IPS-18a (cell line): ENCODE data around the gene FSIP2.

Experiments
- H3K27ac ChIP-seq: one replicate; pipeline ENCODE4 v1.5.1; 2013; ENCODE audit warnings: low read length
- H3K27me3 ChIP-seq: one replicate; pipeline ENCODE4 v1.6.1; 2013; ENCODE audit warnings: mild to moderate bottlenecking, low read length; ENCODE audit not compliant: control insufficient read depth, insufficient read depth
- H3K36me3 ChIP-seq: one replicate; pipeline ENCODE4 v1.6.1; 2013; ENCODE audit warnings: low read depth, low read length; ENCODE audit not compliant: control insufficient read depth
- H3K4me1 ChIP-seq: one replicate; pipeline ENCODE4 v1.6.1; 2013; ENCODE audit warnings: low read depth, low read length; ENCODE audit not compliant: control insufficient read depth
- H3K4me3 ChIP-seq: one replicate; pipeline ENCODE4 v1.5.1; 2013; ENCODE audit warnings: low read length
- H3K9ac ChIP-seq: one replicate; pipeline ENCODE4 v1.6.1; 2013; ENCODE audit warnings: mild to moderate bottlenecking, low read length, moderate library complexity
- H3K9me3 ChIP-seq: one replicate; pipeline ENCODE4 v1.6.1; 2013; ENCODE audit warnings: low read depth, low read length; ENCODE audit not compliant: control insufficient read depth

FSIP2 gene

DNA sequence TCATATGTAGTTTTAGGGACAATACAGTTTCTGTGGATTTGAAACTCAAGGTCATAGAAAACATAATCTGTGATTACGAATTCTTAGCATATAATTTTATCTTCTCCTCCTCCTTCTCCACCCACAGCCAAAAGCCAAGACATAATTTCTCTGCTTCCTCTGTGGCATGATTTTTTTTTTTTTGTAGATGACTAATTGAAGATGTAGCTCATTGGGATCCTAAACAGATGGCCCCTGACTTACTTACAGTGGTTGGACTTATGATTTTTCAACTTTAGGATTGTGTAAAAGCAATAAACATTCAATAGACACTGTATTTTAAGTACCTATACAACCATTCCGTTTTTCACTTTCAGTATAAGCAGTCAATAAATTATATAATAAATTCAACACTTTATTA lies 42.3 kb downstream of the FSIP2 start:
- H3K27me3 ChIP-seq: no peaks in the 10 kb centered on the region
- H3K4me3 ChIP-seq: no peak overlapping the region
- no peaks in the 10 kb centered on the region for H3K36me3 ChIP-seq
- H3K4me1 ChIP-seq: no peaks in the 10 kb centered on the region
- no peaks in the 10 kb centered on the region for H3K9me3 ChIP-seq
- no peak overlapping the region for H3K9ac ChIP-seq
- no peak overlapping the region for H3K27ac ChIP-seq

DNA sequence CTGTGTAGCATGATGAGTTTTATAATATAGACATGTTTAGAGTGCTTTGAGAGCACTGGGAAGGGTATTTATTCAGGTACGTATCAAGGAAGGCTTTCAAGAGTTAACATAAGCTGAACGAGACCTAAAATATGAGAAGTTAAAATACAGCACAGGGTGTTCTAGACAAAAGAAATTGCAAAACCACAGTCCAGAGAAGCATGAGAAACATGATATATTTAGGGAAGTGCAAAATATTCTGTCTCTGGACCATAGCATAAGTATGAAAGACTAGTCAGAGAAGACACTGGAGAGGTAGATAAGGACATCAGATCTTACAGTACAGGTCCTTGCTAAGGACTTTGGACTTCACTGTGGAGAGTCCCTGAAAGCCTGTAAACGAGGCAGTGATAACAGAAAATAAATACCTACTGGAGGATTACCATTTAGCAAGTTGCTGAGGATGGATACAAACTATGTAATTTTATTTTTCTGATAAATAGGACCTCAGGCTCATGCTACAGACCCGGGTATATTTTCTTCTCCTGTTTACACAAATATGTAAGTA lies 43.7 kb downstream of the FSIP2 start:
- H3K9ac ChIP-seq: no peak overlapping the region
- H3K27ac ChIP-seq: no peak overlapping the region
- no peaks in the 10 kb centered on the region for H3K4me1 ChIP-seq
- no peaks in the 10 kb centered on the region for H3K9me3 ChIP-seq
- no peaks in the 10 kb centered on the region for H3K36me3 ChIP-seq
- H3K27me3 ChIP-seq: no peaks in the 10 kb centered on the region
- no peak overlapping the region for H3K4me3 ChIP-seq

DNA sequence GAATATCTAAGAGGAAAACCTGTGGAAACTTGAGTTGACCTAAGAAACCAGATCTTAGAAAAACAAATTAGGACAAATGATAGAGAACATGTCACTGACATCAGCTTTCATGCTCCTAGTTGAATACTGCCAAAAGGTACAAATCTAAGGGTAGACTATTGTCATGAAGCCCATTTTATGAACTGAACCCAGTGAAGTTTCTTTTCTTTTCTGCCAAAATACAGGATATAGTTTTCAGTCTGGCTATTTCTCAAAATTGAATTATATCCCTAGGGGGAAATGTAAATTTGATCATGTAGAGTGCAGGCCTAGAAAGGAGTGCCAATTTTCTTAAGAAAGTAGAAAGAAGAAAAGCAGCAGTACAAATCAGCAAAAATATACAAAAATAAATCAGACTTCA lies 46.6 kb downstream of the FSIP2 start:
- Histone ChIP-seq H3K36me3 (no peaks in the 10 kb centered on the region), H3K9me3 (no peaks in the 10 kb centered on the region), H3K9ac (no peak overlapping the region), H3K4me3 (no peak overlapping the region), H3K4me1 (no peaks in the 10 kb centered on the region), H3K27me3 (no peaks in the 10 kb centered on the region), H3K27ac (no peak overlapping the region)

DNA sequence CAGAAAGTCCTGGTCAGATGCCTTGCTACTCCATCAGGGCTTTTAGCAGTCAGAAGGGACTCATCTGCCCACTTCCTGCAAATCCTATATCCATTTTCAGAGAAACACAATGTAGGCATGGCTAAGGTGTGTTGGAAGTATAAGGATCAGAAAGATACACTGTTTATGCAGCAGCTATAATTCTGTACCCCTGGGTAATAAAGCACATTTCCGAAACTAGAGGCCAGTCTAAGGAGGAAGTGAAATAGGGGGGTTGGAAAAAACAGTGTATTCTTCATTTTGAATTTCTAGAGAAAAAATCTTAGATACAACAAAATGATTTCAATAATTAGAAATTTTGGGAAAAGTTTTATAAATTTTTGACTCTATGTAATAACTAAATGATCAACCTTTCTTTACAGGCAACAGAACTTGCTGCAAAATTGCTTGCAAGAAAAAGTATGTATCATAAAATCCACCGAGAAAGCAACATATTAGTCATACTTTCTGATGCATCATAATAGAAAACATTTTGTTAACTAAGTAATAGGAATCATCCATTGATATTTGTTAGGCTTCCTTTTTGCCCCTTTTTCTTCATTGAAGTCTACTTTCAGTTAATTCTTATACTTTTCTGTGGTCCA lies 47.4 kb downstream of the FSIP2 start:
- Histone ChIP-seq H3K4me3 (no peak overlapping the region), H3K9me3 (no peaks in the 10 kb centered on the region), H3K27me3 (no peaks in the 10 kb centered on the region), H3K36me3 (no peaks in the 10 kb centered on the region), H3K4me1 (no peaks in the 10 kb centered on the region), H3K9ac (no peak overlapping the region), H3K27ac (no peak overlapping the region)

DNA sequence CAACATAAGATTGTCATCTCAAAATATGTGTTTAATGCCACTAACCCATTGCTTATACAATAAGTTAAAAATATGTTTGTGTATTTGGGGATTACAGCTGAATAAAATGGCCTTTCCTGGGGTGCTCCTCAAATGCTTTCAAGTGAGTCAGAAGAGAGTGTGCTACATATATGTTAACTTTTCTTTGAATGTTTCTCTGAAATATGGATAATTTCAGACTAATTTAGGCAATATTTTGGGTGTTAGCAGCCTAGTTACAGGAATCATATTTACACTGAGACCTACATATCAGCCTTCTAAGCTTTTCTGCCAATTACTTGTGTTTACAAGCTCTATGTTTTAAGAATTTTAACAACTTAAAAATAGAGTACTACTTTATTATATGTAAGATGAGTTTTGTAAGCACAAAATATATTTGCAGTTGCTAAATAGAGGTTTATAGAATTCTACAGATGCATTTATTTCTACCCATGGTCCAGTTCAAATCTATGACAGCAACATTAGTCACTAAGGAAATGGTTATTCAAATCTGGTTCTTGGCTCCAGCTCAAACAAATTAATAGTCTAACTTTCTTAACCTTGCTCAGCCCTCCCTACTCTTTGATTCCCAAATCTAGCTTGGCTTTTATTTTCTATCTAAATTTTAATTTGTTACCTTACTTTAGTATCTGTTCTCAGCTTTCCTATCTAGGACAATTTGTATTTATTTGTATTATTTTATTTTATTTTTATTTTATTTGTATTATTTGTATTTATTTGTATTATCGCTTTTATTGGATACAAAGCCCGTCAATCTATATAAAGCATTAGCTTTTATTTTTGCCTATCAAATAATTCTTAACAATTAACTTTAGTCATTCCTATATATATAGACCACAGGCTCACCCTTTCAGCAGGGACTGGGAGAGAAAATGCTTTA lies 48.9 kb downstream of the FSIP2 start:
- Histone ChIP-seq H3K4me1 (no peaks in the 10 kb centered on the region), H3K9ac (no peak overlapping the region), H3K27me3 (no peaks in the 10 kb centered on the region), H3K4me3 (no peak overlapping the region), H3K36me3 (no peaks in the 10 kb centered on the region), H3K27ac (no peak overlapping the region), H3K9me3 (no peaks in the 10 kb centered on the region)

DNA sequence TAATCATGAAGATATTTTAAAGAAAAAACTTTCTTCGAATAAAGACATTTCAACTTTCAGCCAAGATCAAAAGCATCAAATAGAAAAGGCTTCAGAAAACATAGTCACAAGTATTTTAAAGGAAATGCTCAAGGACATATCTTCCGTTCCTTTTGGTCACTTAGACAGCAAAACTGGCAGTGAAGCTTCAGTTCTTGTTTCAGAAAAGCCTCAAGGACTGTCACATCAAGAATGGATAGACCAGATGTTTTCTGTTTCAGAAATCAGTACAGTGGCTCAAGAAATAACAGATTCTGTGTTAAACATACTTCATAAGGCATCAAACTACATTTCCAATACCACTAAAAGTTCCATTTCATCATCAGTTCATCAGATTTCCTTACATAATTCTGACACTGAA lies 51.8 kb downstream of the FSIP2 start:
- no peaks in the 10 kb centered on the region for H3K27me3 ChIP-seq

DNA sequence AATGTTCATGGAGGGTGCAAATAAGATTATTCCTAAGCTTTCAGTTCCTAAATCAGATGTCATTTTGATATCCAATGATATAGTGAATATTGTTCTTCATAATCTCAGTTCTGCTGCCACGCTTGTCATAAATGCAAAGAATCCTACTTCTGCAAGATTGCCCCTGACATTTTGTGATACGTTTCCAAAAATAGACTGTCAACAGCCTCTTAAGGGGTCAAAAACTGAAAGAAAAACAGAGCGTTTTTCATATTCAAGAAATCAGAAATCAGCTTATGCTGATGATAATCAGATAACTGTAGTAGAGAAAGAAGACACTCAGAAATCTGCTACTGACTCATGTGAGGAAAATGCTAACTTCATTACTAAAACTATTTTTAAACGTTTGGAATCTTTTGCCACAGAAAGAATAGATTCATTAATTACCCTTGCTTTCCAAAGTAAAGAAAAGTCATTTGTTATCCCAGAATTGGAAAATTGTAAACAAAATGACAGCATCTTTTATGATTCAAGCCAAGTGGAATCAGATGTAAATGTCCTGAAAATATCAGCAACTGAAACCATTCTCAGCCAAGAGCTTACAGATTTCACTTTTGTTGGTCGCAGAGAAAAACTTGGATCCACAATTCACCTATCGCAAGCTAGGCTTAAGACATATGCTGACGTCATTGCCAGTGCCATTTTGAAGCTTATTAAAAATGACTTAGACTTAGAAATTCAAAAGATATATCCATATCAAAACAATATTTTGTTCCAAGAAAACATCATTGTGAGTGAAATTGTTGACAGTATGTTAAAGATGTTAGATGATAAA lies 55.1 kb downstream of the FSIP2 start:
- Histone ChIP-seq H3K4me1 (no peaks in the 10 kb centered on the region), H3K4me3 (no peak overlapping the region), H3K27ac (no peak overlapping the region), H3K36me3 (no peaks in the 10 kb centered on the region), H3K27me3 (no peaks in the 10 kb centered on the region), H3K9ac (no peak overlapping the region), H3K9me3 (no peaks in the 10 kb centered on the region)

More for the DNA sequence above, 51.8 kb downstream of the FSIP2 start:
- no peaks in the 10 kb centered on the region for H3K9me3 ChIP-seq
- no peak overlapping the region for H3K27ac ChIP-seq
- no peak overlapping the region for H3K4me3 ChIP-seq
- no peak overlapping the region for H3K9ac ChIP-seq
- no peaks in the 10 kb centered on the region for H3K36me3 ChIP-seq
- no peaks in the 10 kb centered on the region for H3K4me1 ChIP-seq

DNA sequence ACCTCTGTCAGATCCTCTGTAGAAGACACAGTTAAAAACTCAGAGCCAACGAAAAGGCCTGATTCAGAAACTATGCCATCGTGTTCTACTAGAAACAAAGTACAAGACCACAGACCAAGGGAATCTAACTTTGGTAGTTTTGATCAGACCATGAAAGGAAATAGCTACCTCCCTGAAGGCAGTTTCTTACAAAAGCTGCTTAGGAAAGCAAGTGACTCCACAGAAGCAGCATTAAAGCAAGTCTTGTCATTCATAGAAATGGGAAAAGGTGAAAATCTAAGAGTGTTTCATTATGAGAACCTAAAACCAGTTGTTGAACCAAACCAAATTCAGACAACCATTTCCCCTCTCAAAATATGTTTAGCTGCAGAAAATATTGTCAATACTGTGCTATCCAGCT lies 58.2 kb downstream of the FSIP2 start:
- Histone ChIP-seq H3K4me1 (no peaks in the 10 kb centered on the region), H3K27ac (no peak overlapping the region), H3K27me3 (no peaks in the 10 kb centered on the region), H3K9ac (no peak overlapping the region), H3K9me3 (no peaks in the 10 kb centered on the region), H3K36me3 (no peaks in the 10 kb centered on the region), H3K4me3 (no peak overlapping the region)

DNA sequence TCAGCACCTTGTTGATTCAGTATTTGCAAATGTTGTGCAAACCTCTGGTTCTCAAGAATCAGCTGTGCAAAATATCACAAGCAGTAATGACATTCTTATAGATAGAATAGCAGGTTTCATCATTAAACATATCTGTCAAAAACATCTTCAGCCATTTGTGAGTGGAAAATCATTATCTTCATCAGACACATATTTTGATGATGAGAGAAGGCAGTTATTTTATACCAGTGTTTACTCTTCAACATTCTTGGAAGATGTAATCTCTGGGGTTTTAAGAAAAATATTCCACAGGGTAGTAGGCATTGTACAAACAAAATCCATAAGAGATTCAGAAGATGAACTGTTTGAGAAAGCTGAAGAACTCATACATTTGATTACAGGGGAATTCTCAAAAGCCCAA lies 64.3 kb downstream of the FSIP2 start:
- H3K9me3 ChIP-seq: peaks cover 6% of the 10 kb centered on the region
- no peaks in the 10 kb centered on the region for H3K4me1 ChIP-seq
- H3K9ac ChIP-seq: no peak overlapping the region
- no peak overlapping the region for H3K4me3 ChIP-seq
- H3K27ac ChIP-seq: no peak overlapping the region
- no peaks in the 10 kb centered on the region for H3K36me3 ChIP-seq
- no peaks in the 10 kb centered on the region for H3K27me3 ChIP-seq

DNA sequence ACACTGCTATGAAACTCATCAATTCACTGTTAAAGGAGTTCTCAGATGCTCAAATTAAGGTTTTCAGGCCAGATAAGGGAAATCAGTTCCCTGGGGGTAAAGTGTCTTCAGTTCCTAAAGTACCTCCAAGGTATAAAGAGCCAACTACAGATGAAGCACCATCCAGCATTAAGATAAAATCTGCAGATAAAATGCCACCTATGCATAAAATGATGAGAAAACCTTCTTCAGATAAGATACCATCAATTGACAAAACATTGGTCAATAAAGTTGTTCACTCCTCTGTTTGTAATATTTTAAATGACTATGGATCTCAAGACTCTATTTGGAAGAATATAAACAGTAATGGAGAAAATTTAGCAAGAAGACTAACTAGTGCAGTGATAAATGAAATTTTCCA lies 68.2 kb downstream of the FSIP2 start:
- peaks cover 6% of the 10 kb centered on the region for H3K9me3 ChIP-seq
- no peaks in the 10 kb centered on the region for H3K36me3 ChIP-seq
- no peaks in the 10 kb centered on the region for H3K27me3 ChIP-seq
- H3K9ac ChIP-seq: no peak overlapping the region
- no peak overlapping the region for H3K4me3 ChIP-seq
- H3K4me1 ChIP-seq: no peaks in the 10 kb centered on the region
- no peak overlapping the region for H3K27ac ChIP-seq

DNA sequence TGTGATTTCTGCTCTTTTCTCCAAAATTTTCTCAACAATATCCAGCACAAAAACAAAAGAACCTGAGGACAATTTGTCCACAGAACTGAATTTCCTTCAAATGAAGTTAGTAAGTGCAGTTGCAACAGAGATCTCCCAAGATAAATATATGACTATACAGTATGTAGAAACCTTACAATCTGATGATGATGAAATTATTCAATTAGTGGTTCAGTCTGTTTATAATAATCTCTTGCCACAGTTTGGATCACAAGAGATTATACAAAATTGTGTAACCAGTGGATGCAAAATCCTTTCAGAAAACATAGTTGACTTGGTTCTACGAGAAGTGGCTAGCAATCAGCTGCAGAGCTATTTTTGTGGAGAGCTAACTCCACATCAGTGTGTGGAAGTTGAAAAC lies 68.7 kb downstream of the FSIP2 start:
- H3K9me3 ChIP-seq: peaks cover 6% of the 10 kb centered on the region
- H3K9ac ChIP-seq: no peak overlapping the region
- H3K27ac ChIP-seq: no peak overlapping the region
- H3K36me3 ChIP-seq: no peaks in the 10 kb centered on the region
- H3K27me3 ChIP-seq: no peaks in the 10 kb centered on the region
- no peaks in the 10 kb centered on the region for H3K4me1 ChIP-seq
- no peak overlapping the region for H3K4me3 ChIP-seq
